LoVo (cell line): ENCODE results near the gene C6orf47.

Experiments used
- DNase-seq: peaks from one replicate; pipeline ENCODE4 v3.0.0-alpha.2; 2016; ENCODE audit warnings: low spot score

The C6orf47 gene

GRCh38 chr6:31614684-31615578 lies 45.6 kb downstream of the C6orf47 start, which contains the start of gene AIF1:
TSS of gene AIF1 (plus strand) at chr6:31615234. CDS start at chr6:31615330, 96 bp downstream.
- DNase-seq = no peak

GRCh38 chr6:31614075-31614619 lies 46.4 kb downstream of the C6orf47 start:
- DNase-seq = no peak

GRCh38 chr6:31610968-31611367 lies 49.6 kb downstream of the C6orf47 start:
- DNase-seq = no peak

- no peak for DNase-seq
Observed at GRCh38 chr6:31609519-31610406, 50.8 kb downstream of the C6orf47 start.
